ENCODE results near the gene RPS21. TPM values are rescaled to one million over a fixed set of nuclear protein-coding genes. Genes with fewer than 3 reads are reported as not detected.
A peak's percentile ranks its signal among the peaks of the same experiment; 100 is the strongest.

RPS21 gene
- total RNA-seq, 1 donor from 2014 or later: 661 TPM

DNA sequence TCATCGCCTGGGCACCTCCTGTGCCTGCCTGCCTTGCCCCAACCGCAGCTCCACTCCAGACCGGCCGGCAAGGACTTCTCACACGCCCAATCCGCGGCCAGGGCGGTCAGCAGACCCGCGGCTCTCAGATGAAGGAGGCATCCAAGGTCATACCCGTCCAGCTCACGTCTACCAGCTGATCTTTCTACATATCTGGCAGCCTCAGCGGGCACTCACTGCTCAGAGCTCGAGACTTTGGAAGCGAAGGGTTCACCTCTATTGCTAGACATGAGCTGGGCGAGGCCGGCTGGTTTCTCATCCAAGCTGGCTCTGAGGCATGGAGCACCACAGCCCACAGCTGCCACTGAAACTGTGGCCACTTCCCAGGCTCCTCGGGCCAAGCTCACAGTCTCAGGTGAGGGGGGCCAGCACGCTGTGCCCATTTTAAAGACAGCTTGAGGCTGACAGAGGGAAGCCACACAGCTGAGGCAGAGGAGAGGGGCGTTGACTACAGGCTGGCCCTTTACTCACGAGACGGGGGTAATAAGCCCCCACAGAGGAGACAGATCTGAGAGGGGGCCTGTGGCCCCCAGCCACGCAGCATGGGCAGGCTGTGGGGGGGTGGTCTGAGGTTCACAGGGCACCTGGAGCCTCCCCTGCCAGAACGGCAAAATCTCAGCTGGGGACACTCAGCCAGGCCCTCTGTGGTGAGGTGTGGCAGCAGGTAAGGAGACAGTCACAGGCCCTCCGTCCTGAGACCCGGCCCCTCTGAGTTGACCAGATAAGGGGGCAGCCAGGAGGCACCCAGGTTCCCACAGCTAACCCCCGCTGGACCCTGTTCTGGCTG is 21.8 kb upstream of the RPS21 start:
- H3K9me3 ChIP-seq (replicated peaks): no peaks in the 10 kb centered on the region
- no peaks in the 10 kb centered on the region for H3K27me3 ChIP-seq (ENCODE audit: low read depth)
- peak overlapping the region; percentile 98 for H3K4me3 ChIP-seq
- peaks cover 94% of the 10 kb centered on the region for H3K4me1 ChIP-seq
- TF ChIP-seq CTCF (IDR thresholded peaks at IDR 0.05; ENCODE audit: borderline replicate concordance): no peak
- peak; percentile 73 for DNase-seq
- intact Hi-C loops (cut with micrococcal nuclease): no loop called here
- H3K36me3 ChIP-seq: peaks cover 8% of the 10 kb centered on the region
- H3K27ac ChIP-seq (replicated peaks): peak overlapping the region; percentile 97

GRCh38 chr20:62365814-62366369 is 21.0 kb upstream of the RPS21 start:
- H3K27ac ChIP-seq (replicated peaks): peak overlapping the region; percentile 97
- H3K9me3 ChIP-seq (replicated peaks): no peaks in the 10 kb centered on the region
- no peaks in the 10 kb centered on the region for H3K27me3 ChIP-seq (ENCODE audit: low read depth)
- H3K36me3 ChIP-seq: peaks cover 8% of the 10 kb centered on the region
- H3K4me3 ChIP-seq: peak overlapping the region; percentile 98
- intact Hi-C loops (cut with micrococcal nuclease): no loop called here
- H3K4me1 ChIP-seq: peaks cover 97% of the 10 kb centered on the region
- no peak for TF ChIP-seq CTCF (IDR thresholded peaks at IDR 0.05; ENCODE audit: borderline replicate concordance)
- peak; percentile 42 for DNase-seq

DNA sequence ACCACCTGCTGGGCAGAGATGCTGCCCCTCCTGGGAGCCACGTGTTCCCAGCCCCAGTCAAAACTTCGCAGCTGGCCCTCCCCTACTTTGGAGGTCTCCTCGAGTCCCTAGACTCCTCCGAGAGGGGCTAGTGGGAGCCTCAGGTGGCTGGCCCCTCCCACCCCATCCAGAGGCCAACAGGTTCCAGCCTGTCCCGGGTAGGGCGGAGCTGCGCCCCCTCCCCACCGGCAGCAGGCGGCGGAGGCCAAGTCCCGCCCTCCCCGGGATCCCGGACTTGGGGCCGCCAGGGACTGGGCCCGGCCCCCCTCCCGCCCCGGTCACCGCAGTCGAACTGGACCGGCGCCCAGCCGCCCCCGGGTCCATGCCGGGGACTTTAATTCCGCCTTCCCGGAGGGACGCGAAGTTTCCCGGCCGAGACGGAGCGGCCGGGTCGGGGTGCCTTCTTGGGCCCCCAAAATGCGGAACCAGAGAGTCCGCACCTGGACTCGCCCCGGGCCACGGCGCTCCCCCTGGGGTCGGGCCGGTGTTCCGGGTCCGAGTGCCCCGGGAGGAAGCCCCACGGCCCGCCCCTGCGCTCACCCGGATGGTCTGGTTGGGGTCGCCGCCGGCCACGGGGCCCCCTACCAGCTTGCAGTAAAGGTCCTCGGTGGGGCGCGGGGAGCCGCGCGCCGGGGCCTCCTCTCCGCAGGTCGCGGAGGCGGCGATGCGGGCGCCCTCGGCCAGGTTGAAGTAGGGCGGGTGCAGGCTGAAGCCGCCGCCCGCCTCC is 20.4 kb upstream of the RPS21 start:
- Histone ChIP-seq H3K36me3 (peaks cover 7% of the 10 kb centered on the region), H3K9me3 (replicated peaks) (no peaks in the 10 kb centered on the region), H3K4me1 (peaks cover 95% of the 10 kb centered on the region), H3K4me3 (peak overlapping the region; percentile 98), H3K27ac (replicated peaks) (peak overlapping the region; percentile 97), H3K27me3 (ENCODE audit: low read depth) (no peaks in the 10 kb centered on the region)
- peak; percentile 47 for DNase-seq
- intact Hi-C loops (cut with micrococcal nuclease): no loop called here
- TF ChIP-seq CTCF (IDR thresholded peaks at IDR 0.05; ENCODE audit: borderline replicate concordance): no peak

- H3K9me3 ChIP-seq (replicated peaks): no peaks in the 10 kb centered on the region
- TF ChIP-seq CTCF (IDR thresholded peaks at IDR 0.05; ENCODE audit: borderline replicate concordance): peak; percentile 9
- peaks cover 88% of the 10 kb centered on the region for H3K4me1 ChIP-seq
- H3K27me3 ChIP-seq (ENCODE audit: low read depth): no peaks in the 10 kb centered on the region
- peak within 1 kb of the TSS; percentile 98 for H3K4me3 ChIP-seq
- peak within 1 kb of the TSS; percentile 97 for H3K27ac ChIP-seq (replicated peaks)
- intact Hi-C loops (cut with micrococcal nuclease): no loop called here
- peaks cover under 1% of the 10 kb centered on the region for H3K36me3 ChIP-seq
- DNase-seq: peak; percentile 72
Measured at GRCh38 chr20:62367136-62367632, 19.7 kb upstream of the RPS21 start, which contains the start of gene LAMA5. LAMA5 (minus strand) TSS chr20:62367312; CDS start chr20:62367245, 67 bp downstream.

DNA sequence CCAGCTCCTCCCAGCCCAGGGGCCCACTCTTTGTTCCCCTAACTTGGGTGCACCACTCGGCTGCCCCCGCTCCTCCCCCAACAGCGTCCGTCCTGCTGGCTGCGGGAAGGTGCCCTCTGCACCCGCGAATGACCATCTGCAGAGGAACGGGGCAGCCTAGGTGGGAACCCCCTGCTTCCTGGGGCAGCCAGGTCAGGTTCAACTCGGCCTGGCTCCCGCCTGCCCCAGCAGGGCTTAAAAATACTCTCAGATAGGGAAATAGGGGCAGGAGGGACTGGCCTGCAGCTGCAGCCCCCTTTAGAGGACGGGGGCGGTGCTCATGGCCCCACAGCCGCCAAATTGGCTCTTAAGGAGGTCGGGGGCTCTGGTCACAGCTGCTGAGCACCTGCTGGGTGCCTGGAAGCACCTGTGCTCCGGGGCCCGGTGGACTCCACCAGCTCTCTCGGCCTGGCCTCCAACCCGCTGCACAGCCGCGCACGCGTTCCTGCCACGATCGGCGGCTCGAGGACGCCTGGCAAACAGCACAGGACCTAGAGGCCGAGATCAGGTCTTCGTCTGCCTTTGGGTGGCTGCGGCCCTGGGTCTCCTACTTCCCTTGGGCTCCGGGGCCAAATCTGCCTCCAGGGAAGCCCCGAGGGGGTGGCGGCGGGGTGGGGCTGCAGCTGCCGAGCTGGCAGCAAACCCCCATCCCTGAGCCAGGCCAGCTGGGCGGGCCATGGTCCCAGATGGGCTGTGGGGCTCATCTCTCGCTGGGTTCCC is 19.1 kb upstream of the RPS21 start:
- Histone ChIP-seq H3K27me3 (ENCODE audit: low read depth) (no peaks in the 10 kb centered on the region), H3K9me3 (replicated peaks) (no peaks in the 10 kb centered on the region), H3K36me3 (no peaks in the 10 kb centered on the region), H3K27ac (replicated peaks) (peak overlapping the region; percentile 97), H3K4me3 (peak overlapping the region; percentile 98), H3K4me1 (peaks cover 82% of the 10 kb centered on the region)
- intact Hi-C loops (cut with micrococcal nuclease): no loop called here
- no peak for DNase-seq
- no peak for TF ChIP-seq CTCF (IDR thresholded peaks at IDR 0.05; ENCODE audit: borderline replicate concordance)
